HG02759 (cell line): ENCODE data around the gene SIT1.

ENCODE experiments used
- ATAC-seq: cut with Tn5 transposase; IDR thresholded peaks from one replicate; pipeline ENCODE4 v1.9.1; 2021; ENCODE audit warnings: mild to moderate bottlenecking, moderate library complexity; ENCODE audit not compliant: unreplicated experiment

SIT1 gene

GRCh38 chr9:35682520-35683315, 32.0 kb upstream of the SIT1 start:
- no peak for ATAC-seq

- no peak for ATAC-seq
These were observed 31.3 kb upstream of the SIT1 start for GRCh38 chr9:35682051-35682450.

- ATAC-seq = no peak
These were observed 30.7 kb upstream of the SIT1 start for GRCh38 chr9:35681341-35682002.

- ATAC-seq = no peak
These were observed 29.8 kb upstream of the SIT1 start for GRCh38 chr9:35680331-35681105.

- ATAC-seq = no peak
These were observed 29.1 kb upstream of the SIT1 start for GRCh38 chr9:35679766-35680330.

GRCh38 chr9:35679091-35679490, 28.4 kb upstream of the SIT1 start:
- ATAC-seq = no peak

- no peak for ATAC-seq
These were observed 25.1 kb upstream of the SIT1 start for GRCh38 chr9:35675732-35676392.

GRCh38 chr9:35675204-35675603, 24.5 kb upstream of the SIT1 start:
- ATAC-seq = no peak

- ATAC-seq = no peak
These were observed 23.3 kb upstream of the SIT1 start for GRCh38 chr9:35674025-35674361.

- ATAC-seq = no peak
These were observed 22.6 kb upstream of the SIT1 start, which contains the start of gene CA9 for GRCh38 chr9:35673132-35674024. Gene CA9, plus strand, starts transcription at chr9:35673928. Its CDS starts 32 bp downstream, at chr9:35673960.

GRCh38 chr9:35669331-35670145, 18.8 kb upstream of the SIT1 start:
- no peak for ATAC-seq

- ATAC-seq = no peak
These were observed 17.2 kb upstream of the SIT1 start for GRCh38 chr9:35667939-35668338.

- no peak for ATAC-seq
These were observed 15.8 kb upstream of the SIT1 start for GRCh38 chr9:35666549-35666948.

GRCh38 chr9:35666045-35666444, 15.3 kb upstream of the SIT1 start:
- no peak for ATAC-seq

GRCh38 chr9:35665471-35665818, 14.7 kb upstream of the SIT1 start:
- ATAC-seq = no peak

- ATAC-seq = peak; percentile 93
These were observed 14.1 kb upstream of the SIT1 start, which contains the start of gene ARHGEF39 for GRCh38 chr9:35664531-35665470. Gene ARHGEF39, minus strand, starts transcription at chr9:35665195. Its CDS starts 26 bp downstream, at chr9:35665169.

GRCh38 chr9:35662437-35662836, 11.7 kb upstream of the SIT1 start:
- no peak for ATAC-seq
